Measurements from ENCODE around the gene VPS33B. TPM values are rescaled to one million over a fixed set of nuclear protein-coding genes. Genes with fewer than 3 reads are reported as not detected.

VPS33B gene
- total RNA-seq, 2 experiments from 2014 or later, result 3.9 to 13.0 TPM

DNA sequence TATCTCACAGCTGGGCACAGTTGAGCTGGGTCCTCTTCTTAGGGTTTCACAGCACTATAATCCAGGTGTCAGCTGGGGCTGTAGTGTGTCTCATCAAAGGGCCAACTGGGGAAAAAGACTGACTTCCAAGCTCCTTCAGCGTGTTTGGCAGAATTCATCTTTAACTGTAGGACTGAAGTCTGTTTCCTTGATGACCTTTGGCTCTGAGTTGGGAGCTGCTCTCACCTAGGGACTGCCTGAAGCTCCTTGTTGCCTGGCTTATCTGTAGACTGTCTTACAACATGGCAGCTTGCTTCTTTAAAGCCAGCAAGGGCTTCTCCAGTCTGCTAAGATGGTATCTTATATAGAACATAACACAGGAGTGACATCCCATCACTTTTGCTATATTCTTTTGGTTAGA lies 5.3 kb upstream of the VPS33B start:
- Histone ChIP-seq H3K4me1 (ENCODE audit: insufficient read depth, low read length, poor library complexity, severe bottlenecking) (peaks cover 6% of the 10 kb centered on the region), H3K4me2 (ENCODE audit: low read length) (no peak overlapping the region), H2AFZ (ENCODE audit: low read length) (no peak overlapping the region), H3K9me2 (ENCODE audit: insufficient read depth, low read length) (no peaks in the 10 kb centered on the region), H3K4me3 (ENCODE audit: low read depth, low read length, poor library complexity, severe bottlenecking) (no peak overlapping the region), H3K9me3 (ENCODE audit: low read length) (no peaks in the 10 kb centered on the region), H3K36me3 (ENCODE audit: insufficient read depth, low read length) (no peaks in the 10 kb centered on the region), H4K20me1 (ENCODE audit: insufficient read depth, low read length) (no peaks in the 10 kb centered on the region), H3K79me2 (ENCODE audit: insufficient read depth, low read depth, low read length) (0 out of 2 replicates have a peak, but pooled peaks cover 3% of the 10 kb centered on the region), H3K27ac (ENCODE audit: low read depth, low read length, poor library complexity, severe bottlenecking) (no peak overlapping the region)
- ChIA-PET CTCF (ENCODE audit: unreplicated experiment) (no interaction called here), POLR2A (interaction anchor here (1.9 kb wide), 1 partner anchor 68 kb away, joined by 4 read pairs; no protein-coding TSS in a partner anchor)
- TF ChIP-seq, protein P1, sequence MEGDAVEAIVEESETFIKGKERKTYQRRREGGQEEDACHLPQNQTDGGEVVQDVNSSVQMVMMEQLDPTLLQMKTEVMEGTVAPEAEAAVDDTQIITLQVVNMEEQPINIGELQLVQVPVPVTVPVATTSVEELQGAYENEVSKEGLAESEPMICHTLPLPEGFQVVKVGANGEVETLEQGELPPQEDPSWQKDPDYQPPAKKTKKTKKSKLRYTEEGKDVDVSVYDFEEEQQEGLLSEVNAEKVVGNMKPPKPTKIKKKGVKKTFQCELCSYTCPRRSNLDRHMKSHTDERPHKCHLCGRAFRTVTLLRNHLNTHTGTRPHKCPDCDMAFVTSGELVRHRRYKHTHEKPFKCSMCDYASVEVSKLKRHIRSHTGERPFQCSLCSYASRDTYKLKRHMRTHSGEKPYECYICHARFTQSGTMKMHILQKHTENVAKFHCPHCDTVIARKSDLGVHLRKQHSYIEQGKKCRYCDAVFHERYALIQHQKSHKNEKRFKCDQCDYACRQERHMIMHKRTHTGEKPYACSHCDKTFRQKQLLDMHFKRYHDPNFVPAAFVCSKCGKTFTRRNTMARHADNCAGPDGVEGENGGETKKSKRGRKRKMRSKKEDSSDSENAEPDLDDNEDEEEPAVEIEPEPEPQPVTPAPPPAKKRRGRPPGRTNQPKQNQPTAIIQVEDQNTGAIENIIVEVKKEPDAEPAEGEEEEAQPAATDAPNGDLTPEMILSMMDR (conservative IDR thresholded peaks at IDR 0.05; ENCODE audit: low read length), result no peak
- no peak for TF ChIP-seq EZH2phosphoT487 (IDR thresholded peaks at IDR 0.05; ENCODE audit: borderline replicate concordance, low read depth, low read length)
- no TSS peak for BruUV-seq (replicated peaks)
- intact Hi-C loops (cut with micrococcal nuclease; ENCODE audit: unreplicated experiment), result loop anchor here (10.0 kb wide), 1 partner anchor 623 kb away; no protein-coding TSS in a partner anchor
- DNase-seq (ENCODE audit: low spot score), result no peak

DNA sequence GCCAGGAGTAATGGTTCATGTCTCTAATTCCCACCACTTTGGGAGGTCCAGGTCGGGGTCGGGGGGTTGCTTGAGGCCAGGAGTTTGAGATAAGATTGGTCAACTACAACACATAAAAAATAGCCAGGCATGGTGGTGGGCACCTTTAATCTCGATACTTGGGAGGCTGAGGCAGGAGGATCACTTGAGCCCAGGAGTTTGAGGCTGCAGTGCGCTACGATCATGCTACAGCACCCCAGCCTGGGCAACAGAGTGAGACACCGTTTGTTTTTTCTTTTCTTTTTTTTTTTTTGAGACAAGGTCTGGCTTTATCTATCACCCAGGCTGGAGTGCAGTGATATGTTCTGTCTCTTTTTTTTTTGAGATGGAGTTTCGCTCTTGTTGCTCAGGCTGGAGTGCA lies 1.3 kb upstream of the VPS33B start:
- no TSS peak for BruUV-seq (replicated peaks)

DNA sequence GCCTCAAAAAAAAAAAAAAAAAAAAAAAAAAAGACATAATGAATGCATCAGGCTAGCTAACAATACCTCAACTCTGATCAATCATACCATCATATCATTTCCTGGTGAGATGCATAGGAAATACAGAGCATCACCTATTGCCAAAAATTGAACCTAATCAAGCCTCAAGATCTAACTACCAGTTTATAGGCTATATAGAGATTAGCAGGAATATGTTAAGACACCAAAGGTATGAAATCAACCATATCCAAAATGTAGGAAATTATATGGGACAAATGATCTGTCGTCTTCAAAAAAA lies 387 bp upstream of the VPS33B start:
- intact Hi-C loops (cut with micrococcal nuclease; ENCODE audit: unreplicated experiment), result loop anchor here (1.0 to 10.0 kb wide), 2 partner anchors 28 to 618 kb away; partner anchors contain the start of gene PRC1
- POLR2A ChIA-PET, result interaction anchor here (0.6 to 2.4 kb wide), 6 partner anchors 11 to 138 kb away, joined by 3 to 15 read pairs (median 6); partner anchors contain the start of gene RCCD1

More for the DNA sequence above, 1.3 kb upstream of the VPS33B start:
- H2AFZ ChIP-seq (ENCODE audit: low read length), result no peak overlapping the region
- no peak for DNase-seq (ENCODE audit: low spot score)
- H4K20me1 ChIP-seq (ENCODE audit: insufficient read depth, low read length), result no peaks in the 10 kb centered on the region
- no peaks in the 10 kb centered on the region for H3K36me3 ChIP-seq (ENCODE audit: insufficient read depth, low read length)
- peaks cover 16% of the 10 kb centered on the region for H3K4me1 ChIP-seq (ENCODE audit: insufficient read depth, low read length, poor library complexity, severe bottlenecking)
- H3K79me2 ChIP-seq (ENCODE audit: insufficient read depth, low read depth, low read length), result peaks cover 3% of the 10 kb centered on the region; the same call in 1 of the 2 replicates
- no peaks in the 10 kb centered on the region for H3K9me3 ChIP-seq (ENCODE audit: low read length)
- ChIA-PET POLR2A (interaction anchor here (1.4 kb wide), 1 partner anchor 34 kb away, joined by 3 read pairs; no protein-coding TSS in a partner anchor), CTCF (ENCODE audit: unreplicated experiment) (no interaction called here)
- no peaks in the 10 kb centered on the region for H3K9me2 ChIP-seq (ENCODE audit: insufficient read depth, low read length)
- H3K4me2 ChIP-seq (ENCODE audit: low read length), result no peak overlapping the region
- H3K27ac ChIP-seq (ENCODE audit: low read depth, low read length, poor library complexity, severe bottlenecking), result no peak overlapping the region
- TF ChIP-seq EZH2phosphoT487 (IDR thresholded peaks at IDR 0.05; ENCODE audit: borderline replicate concordance, low read depth, low read length), result no peak
- TF ChIP-seq, protein P1 (conservative IDR thresholded peaks at IDR 0.05; ENCODE audit: low read length), result no peak
- intact Hi-C loops (cut with micrococcal nuclease; ENCODE audit: unreplicated experiment), result loop anchor here (10.0 kb wide), 1 partner anchor 619 kb away; no protein-coding TSS in a partner anchor
- no peak overlapping the region for H3K4me3 ChIP-seq (ENCODE audit: low read depth, low read length, poor library complexity, severe bottlenecking)

More for the DNA sequence above, 387 bp upstream of the VPS33B start:
- peak overlapping the region; percentile 97 for H2AFZ ChIP-seq (ENCODE audit: low read length)
- no peaks in the 10 kb centered on the region for H3K9me2 ChIP-seq (ENCODE audit: insufficient read depth, low read length)
- peaks cover 16% of the 10 kb centered on the region for H3K4me1 ChIP-seq (ENCODE audit: insufficient read depth, low read length, poor library complexity, severe bottlenecking)
- H3K27ac ChIP-seq (ENCODE audit: low read depth, low read length, poor library complexity, severe bottlenecking), result no peak overlapping the region
- H3K4me3 ChIP-seq (ENCODE audit: low read depth, low read length, poor library complexity, severe bottlenecking), result peak overlapping the region; percentile 91
- peaks cover 3% of the 10 kb centered on the region; the same call in 1 of the 2 replicates for H3K79me2 ChIP-seq (ENCODE audit: insufficient read depth, low read depth, low read length)
- CTCF ChIA-PET (ENCODE audit: unreplicated experiment), result interaction anchor here (0.6 kb wide), 1 partner anchor 88 kb away, joined by 8 read pairs; no protein-coding TSS in a partner anchor
- no peak for DNase-seq (ENCODE audit: low spot score)
- H4K20me1 ChIP-seq (ENCODE audit: insufficient read depth, low read length), result no peaks in the 10 kb centered on the region
- TF ChIP-seq, protein P1 (conservative IDR thresholded peaks at IDR 0.05; ENCODE audit: low read length), result no peak
- H3K9me3 ChIP-seq (ENCODE audit: low read length), result no peaks in the 10 kb centered on the region
- H3K36me3 ChIP-seq (ENCODE audit: insufficient read depth, low read length), result no peaks in the 10 kb centered on the region
- peak overlapping the region; percentile 96 for H3K4me2 ChIP-seq (ENCODE audit: low read length)
- TSS peak; percentile 57 for BruUV-seq (replicated peaks)
